GM21723 (cell line): ENCODE measurements around the gene PPFIA2.

Source experiments
- ATAC-seq: cut with Tn5 transposase; IDR thresholded peaks from one replicate; pipeline ENCODE4 v1.9.1; 2021; ENCODE audit warnings: mild to moderate bottlenecking, moderate library complexity; ENCODE audit not compliant: unreplicated experiment

Gene PPFIA2

GRCh38 chr12:81365284-81365683, 393.9 kb downstream of the PPFIA2 start:
- ATAC-seq: no peak

- no peak for ATAC-seq
These were observed 398.2 kb downstream of the PPFIA2 start for GRCh38 chr12:81360916-81361315.

- ATAC-seq: no peak
These were observed 399.4 kb downstream of the PPFIA2 start for GRCh38 chr12:81359736-81360135.

GRCh38 chr12:81354327-81354932, 404.7 kb downstream of the PPFIA2 start:
- ATAC-seq: no peak

- no peak for ATAC-seq
These were observed 408.8 kb downstream of the PPFIA2 start for GRCh38 chr12:81350309-81350708.

GRCh38 chr12:81347404-81347803, 411.7 kb downstream of the PPFIA2 start:
- ATAC-seq: no peak

- ATAC-seq: no peak
These were observed 418.2 kb downstream of the PPFIA2 start for GRCh38 chr12:81340910-81341309.

GRCh38 chr12:81339071-81339470, 420.1 kb downstream of the PPFIA2 start:
- ATAC-seq: no peak

- ATAC-seq: no peak
These were observed 421.3 kb downstream of the PPFIA2 start for GRCh38 chr12:81337886-81338285.

- no peak for ATAC-seq
These were observed 425.3 kb downstream of the PPFIA2 start for GRCh38 chr12:81333812-81334211.

- no peak for ATAC-seq
These were observed 427.1 kb downstream of the PPFIA2 start for GRCh38 chr12:81332054-81332453.

- no peak for ATAC-seq
These were observed 428.7 kb downstream of the PPFIA2 start for GRCh38 chr12:81330480-81330879.

- ATAC-seq: peak; percentile 71
These were observed 430.1 kb downstream of the PPFIA2 start for GRCh38 chr12:81329085-81329484.

GRCh38 chr12:81327425-81327824, 431.7 kb downstream of the PPFIA2 start:
- ATAC-seq: no peak

GRCh38 chr12:81325086-81325485, 434.1 kb downstream of the PPFIA2 start:
- ATAC-seq: no peak

- ATAC-seq: no peak
These were observed 444.1 kb downstream of the PPFIA2 start for GRCh38 chr12:81314903-81315531.

- ATAC-seq: no peak
These were observed 455.2 kb downstream of the PPFIA2 start for GRCh38 chr12:81303935-81304334.

- ATAC-seq: no peak
These were observed 458.7 kb downstream of the PPFIA2 start for GRCh38 chr12:81300454-81300853.

- no peak for ATAC-seq
These were observed 461.5 kb downstream of the PPFIA2 start for GRCh38 chr12:81297601-81298000.

- no peak for ATAC-seq
These were observed 462.4 kb downstream of the PPFIA2 start for GRCh38 chr12:81296556-81297305.

GRCh38 chr12:81295251-81295650, 463.9 kb downstream of the PPFIA2 start:
- no peak for ATAC-seq
